RWPE2 (cell line): Measurements from ENCODE around the gene PCDHGA6.
A peak's percentile ranks its signal among the peaks of the same experiment; 100 is the strongest.
"Not testable (repeated sequence)": the region's sequence is repeated elsewhere in the genome, so short reads cannot be mapped to it uniquely, and the experiment has no call there.

Experiments used
- ATAC-seq: fragments of 200-7000 bp; cut with Tn5 transposase; 3 replicates; pipeline ENCODE4 v1.9.1; 2021; ENCODE audit warnings: low read depth
- DNase-seq: peaks from one replicate; pipeline ENCODE4 v3.0.0-alpha.2; 2020; ENCODE audit warnings: low spot score
- H3K27ac ChIP-seq: fragments of 450-650 bp; 2 replicates; pipeline ENCODE4 v1.5.1; 2017; ENCODE audit warnings: mild to moderate bottlenecking; ENCODE audit not compliant: poor library complexity, severe bottlenecking
- H3K27me3 ChIP-seq: fragments of 250-450 bp; sonication (Bioruptor Pico); 2 replicates; pipeline ENCODE4 v1.5.1; 2021; ENCODE audit warnings: mild to moderate bottlenecking, moderate library complexity; ENCODE audit not compliant: insufficient read depth, poor library complexity, severe bottlenecking
- H3K36me3 ChIP-seq: fragments of 250-450 bp; sonication (Bioruptor Pico); 2 replicates; pipeline ENCODE4 v1.5.1; 2020; ENCODE audit warnings: low read depth, mild to moderate bottlenecking, moderate library complexity
- H3K4me1 ChIP-seq: fragments of 250-450 bp; sonication (Bioruptor Pico); 2 replicates; pipeline ENCODE4 v1.5.1; 2021; ENCODE audit warnings: mild to moderate bottlenecking, moderate library complexity; ENCODE audit not compliant: insufficient read depth, poor library complexity, severe bottlenecking
- H3K4me3 ChIP-seq: fragments of 250-450 bp; sonication (Bioruptor Pico); 2 replicates; pipeline ENCODE4 v1.5.1; 2021; ENCODE audit warnings: mild to moderate bottlenecking, moderate library complexity; ENCODE audit not compliant: severe bottlenecking
- H3K9me3 ChIP-seq: fragments of 250-450 bp; sonication (Bioruptor Pico); 2 replicates; pipeline ENCODE4 v1.5.1; 2021; ENCODE audit warnings: mild to moderate bottlenecking, moderate library complexity; ENCODE audit not compliant: severe bottlenecking
- CTCF ChIP-seq: fragments of 450-650 bp; IDR thresholded peaks from one replicate; pipeline ENCODE4 v1.5.1; 2017; ENCODE audit warnings: mild to moderate bottlenecking, moderate library complexity; ENCODE audit not compliant: poor library complexity, severe bottlenecking

PCDHGA6 gene

GRCh38 chr5:141417494-141418172 is 43.9 kb downstream of the PCDHGA6 start, which contains the start of gene PCDHGB7:
PCDHGB7 (plus strand) TSS chr5:141417677; CDS start chr5:141417860, 183 bp downstream.
- Histone ChIP-seq H3K4me3 (peak within 1 kb of the TSS; percentile 17), H3K9me3 (peaks cover 56% of the 10 kb centered on the region)
- TF ChIP-seq CTCF = peak; percentile 77
- not testable (repeated sequence) for H3K4me1 ChIP-seq, H3K27me3 ChIP-seq, DNase-seq, H3K36me3 ChIP-seq, H3K27ac ChIP-seq
- ATAC-seq = peak; percentile 92

- ATAC-seq (no peak), DNase-seq (no peak)
- no peaks in the 10 kb centered on the region for H3K4me1 ChIP-seq
- no peak for TF ChIP-seq CTCF
- peaks cover 56% of the 10 kb centered on the region for H3K9me3 ChIP-seq
- no peak overlapping the region for H3K4me3 ChIP-seq
- H3K27me3 ChIP-seq = no peaks in the 10 kb centered on the region
- H3K27ac ChIP-seq = no peak overlapping the region
- H3K36me3 ChIP-seq = 0 out of 2 replicates have a peak, but pooled peaks cover 5% of the 10 kb centered on the region
These were observed 45.6 kb downstream of the PCDHGA6 start for GRCh38 chr5:141419074-141419880.

GRCh38 chr5:141420855-141421488 is 47.3 kb downstream of the PCDHGA6 start, which contains the start of gene PCDHGA11:
PCDHGA11 (plus strand) TSS chr5:141421051; CDS start chr5:141421228, 177 bp downstream.
- peaks cover 65% of the 10 kb centered on the region for H3K9me3 ChIP-seq
- ATAC-seq = no peak
- H3K27ac ChIP-seq = no peak within 1 kb of the TSS
- H3K27me3 ChIP-seq = no peaks in the 10 kb centered on the region
- peak; percentile 49 for TF ChIP-seq CTCF
- H3K4me1 ChIP-seq = no peaks in the 10 kb centered on the region
- 0 out of 2 replicates have a peak, but pooled peaks cover 5% of the 10 kb centered on the region for H3K36me3 ChIP-seq
- no peak within 1 kb of the TSS for H3K4me3 ChIP-seq
- no peak for DNase-seq

GRCh38 chr5:141421489-141421855 is 47.8 kb downstream of the PCDHGA6 start:
- no peaks in the 10 kb centered on the region for H3K27me3 ChIP-seq
- DNase-seq = no peak
- H3K9me3 ChIP-seq = peaks cover 65% of the 10 kb centered on the region
- no peak for ATAC-seq
- H3K4me1 ChIP-seq = no peaks in the 10 kb centered on the region
- H3K36me3 ChIP-seq = 0 out of 2 replicates have a peak, but pooled peaks cover 5% of the 10 kb centered on the region
- no peak overlapping the region for H3K4me3 ChIP-seq
- no peak for TF ChIP-seq CTCF
- H3K27ac ChIP-seq = no peak overlapping the region
